Measurements from ENCODE around the gene SLC25A48.
"Not testable (repeated sequence)": the region's sequence is repeated elsewhere in the genome, so short reads cannot be mapped to it uniquely, and the experiment has no call there.

SLC25A48 gene

GRCh38 chr5:135830384-135830700 lies 4.1 kb upstream of the SLC25A48 start:
- no peak for DNase-seq

GRCh38 chr5:135830876-135831275 lies 3.6 kb upstream of the SLC25A48 start:
- DNase-seq, result no peak

- DNase-seq, result no peak
Measured at GRCh38 chr5:135831439-135831838, 3.0 kb upstream of the SLC25A48 start.

GRCh38 chr5:135831851-135832555 lies 2.5 kb upstream of the SLC25A48 start:
- DNase-seq, result no peak

- DNase-seq, result no peak
Measured at GRCh38 chr5:135832941-135833920, 1.2 kb upstream of the SLC25A48 start.

- no peak for DNase-seq
Measured at GRCh38 chr5:135833961-135834638, 363 bp upstream of the SLC25A48 start.

GRCh38 chr5:135835766-135836165 lies 1.3 kb downstream of the SLC25A48 start:
- DNase-seq, result no peak

- DNase-seq, result not testable (repeated sequence)
Measured at GRCh38 chr5:135838395-135838794, 3.9 kb downstream of the SLC25A48 start.

GRCh38 chr5:135839566-135839965 lies 5.1 kb downstream of the SLC25A48 start:
- DNase-seq, result no peak

GRCh38 chr5:135840959-135841358 lies 6.5 kb downstream of the SLC25A48 start:
- no peak for DNase-seq

- no peak for DNase-seq
Measured at GRCh38 chr5:135842737-135843136, 8.3 kb downstream of the SLC25A48 start.

GRCh38 chr5:135843571-135844337 lies 9.3 kb downstream of the SLC25A48 start:
- DNase-seq, result no peak

GRCh38 chr5:135846311-135846710 lies 11.8 kb downstream of the SLC25A48 start:
- no peak for DNase-seq

GRCh38 chr5:135847976-135848375 lies 13.5 kb downstream of the SLC25A48 start:
- no peak for DNase-seq

- DNase-seq, result no peak
Measured at GRCh38 chr5:135850231-135850630, 15.8 kb downstream of the SLC25A48 start.

GRCh38 chr5:135850671-135851070 lies 16.2 kb downstream of the SLC25A48 start:
- DNase-seq, result no peak

- DNase-seq, result no peak
Measured at GRCh38 chr5:135851186-135851914, 16.9 kb downstream of the SLC25A48 start.

- DNase-seq, result no peak
Measured at GRCh38 chr5:135851915-135852845, 17.7 kb downstream of the SLC25A48 start.

GRCh38 chr5:135857630-135858311 lies 23.3 kb downstream of the SLC25A48 start:
- DNase-seq, result no peak

GRCh38 chr5:135859186-135859585 lies 24.7 kb downstream of the SLC25A48 start:
- DNase-seq, result not testable (repeated sequence)

Data from HCEC 1CT (cell line).